Measurements from ENCODE around the gene CLRN3. TPM values are rescaled to one million over a fixed set of nuclear protein-coding genes. Genes with fewer than 3 reads are reported as not detected.

The CLRN3 gene
- total RNA-seq, 1 donor from 2014 or later = not detected

- DNase-seq = no peak
These were observed 26.9 kb upstream of the CLRN3 start for GRCh38 chr10:127919418-127920271.

- no peak for DNase-seq
These were observed 25.8 kb upstream of the CLRN3 start for GRCh38 chr10:127918572-127918971.

GRCh38 chr10:127916826-127917225 lies 24.1 kb upstream of the CLRN3 start:
- DNase-seq = no peak

GRCh38 chr10:127915324-127915723 lies 22.6 kb upstream of the CLRN3 start:
- DNase-seq = no peak

- DNase-seq = no peak
These were observed 20.6 kb upstream of the CLRN3 start for GRCh38 chr10:127913368-127913759.

GRCh38 chr10:127912607-127913367 lies 20.0 kb upstream of the CLRN3 start:
- DNase-seq = no peak

- DNase-seq = no peak
These were observed 19.1 kb upstream of the CLRN3 start for GRCh38 chr10:127911867-127912257.

- DNase-seq = no peak
These were observed 18.6 kb upstream of the CLRN3 start for GRCh38 chr10:127911218-127911866.

- DNase-seq = no peak
These were observed 17.7 kb upstream of the CLRN3 start for GRCh38 chr10:127910464-127910770.

- DNase-seq = no peak
These were observed 17.1 kb upstream of the CLRN3 start for GRCh38 chr10:127909716-127910463.

- DNase-seq = no peak
These were observed 16.2 kb upstream of the CLRN3 start for GRCh38 chr10:127908959-127909267.

GRCh38 chr10:127908106-127908958 lies 15.6 kb upstream of the CLRN3 start:
- DNase-seq = no peak

- DNase-seq = no peak
These were observed 14.8 kb upstream of the CLRN3 start for GRCh38 chr10:127907411-127908105.

- peak; percentile 80 for DNase-seq
These were observed 14.0 kb upstream of the CLRN3 start, which contains the start of gene PTPRE for GRCh38 chr10:127906548-127907377. Gene PTPRE, plus strand, starts transcription at chr10:127907103. Its CDS starts 133,779 bp downstream, at chr10:128040882.

GRCh38 chr10:127905848-127906261 lies 13.1 kb upstream of the CLRN3 start:
- DNase-seq = no peak

- DNase-seq = no peak
These were observed 12.5 kb upstream of the CLRN3 start for GRCh38 chr10:127905001-127905847.

- no peak for DNase-seq
These were observed 11.7 kb upstream of the CLRN3 start for GRCh38 chr10:127904311-127905000.

GRCh38 chr10:127903789-127904188 lies 11.0 kb upstream of the CLRN3 start:
- DNase-seq = no peak
